ENCODE results near the gene PACS1. TPM values are rescaled to one million over a fixed set of nuclear protein-coding genes. Genes with fewer than 3 reads are reported as not detected.

PACS1 gene
- polyA plus RNA-seq, 3 donors = 8.1 to 36.8 (median 12.4) TPM

GRCh38 chr11:66070604-66071380 lies 720 bp downstream of the PACS1 start:
- DNase-seq = peak in 1 of 3 donors; percentile 2
- intact Hi-C loops (cut with micrococcal nuclease) = loop anchor here in 1 of 2 donors (5.0 kb wide), 2 partner anchors 42 to 62 kb away; no protein-coding TSS in a partner anchor
- H3K9me3 Mint-ChIP-seq = peaks cover 0 to under 1% (median 0%) of the 10 kb centered on the region in 7 donors
- peaks cover 48 to 61% of the 10 kb centered on the region in 2 donors for H3K36me3 Mint-ChIP-seq
- H3K27ac Mint-ChIP-seq = peak overlapping the region; percentile 38 to 87 (median 63)
- H3K4me3 Mint-ChIP-seq = peak overlapping the region; percentile 86 to 91
- peaks cover 24 to 49% of the 10 kb centered on the region in 2 donors for H3K36me3 ChIP-seq (replicated peaks in 1 of 2; ENCODE audit: control insufficient read depth in 1 of 2, insufficient read depth in 2 of 2, low read length in 2 of 2)
- H3K79me2 ChIP-seq (ENCODE audit: insufficient read depth, low read length) = peaks cover 41% of the 10 kb centered on the region
- H2AFZ ChIP-seq (ENCODE audit: insufficient read depth, low read depth, low read length, poor library complexity, severe bottlenecking) = peak overlapping the region; percentile 58
- H3K4me1 ChIP-seq (ENCODE audit: control insufficient read depth in 1 of 2, insufficient read depth in 2 of 2, low read length in 2 of 2) = peaks cover 45 to 55% of the 10 kb centered on the region in 2 donors
- WGBS (ENCODE audit: insufficient coverage) = 0% methylated on average over 51 of the region's 60 CpGs
- H3K9me3 ChIP-seq (replicated peaks in 1 of 2; ENCODE audit: control insufficient read depth in 1 of 2, insufficient read depth in 1 of 2, low read length in 2 of 2) = no peaks in the 10 kb centered on the region
- TF ChIP-seq CTCF (IDR thresholded peaks at IDR 0.05) = no peak
- peaks cover 0 to 5% (median 0%) of the 10 kb centered on the region in 3 donors for H3K27me3 Mint-ChIP-seq (ENCODE audit: low read depth in 3 of 3)
- peaks cover 57% of the 10 kb centered on the region for H3K4me1 Mint-ChIP-seq
- peak overlapping the region; percentile 82 for H3K4me2 ChIP-seq (replicated peaks; ENCODE audit: extremely low read depth, low read length, poor library complexity, severe bottlenecking)
- H3K27me3 ChIP-seq (ENCODE audit: control insufficient read depth in 2 of 2, insufficient read depth in 2 of 2, low read length in 2 of 2) = no peaks in the 10 kb centered on the region
- H3K9ac ChIP-seq (ENCODE audit: insufficient read depth, low read length, poor library complexity, severe bottlenecking) = peak overlapping the region; percentile 74
- peak overlapping the region; percentile 64 to 96 (median 76) for H3K4me3 ChIP-seq (replicated peaks in 1 of 3; ENCODE audit: low read depth in 2 of 3, low read length in 3 of 3)
- H3K27ac ChIP-seq (ENCODE audit: low read depth in 1 of 2, low read length in 2 of 2) = peak overlapping the region in 1 of 2 donors; percentile 65
- H4K20me1 ChIP-seq (ENCODE audit: insufficient read depth, low read length) = peaks cover 18% of the 10 kb centered on the region

DNA sequence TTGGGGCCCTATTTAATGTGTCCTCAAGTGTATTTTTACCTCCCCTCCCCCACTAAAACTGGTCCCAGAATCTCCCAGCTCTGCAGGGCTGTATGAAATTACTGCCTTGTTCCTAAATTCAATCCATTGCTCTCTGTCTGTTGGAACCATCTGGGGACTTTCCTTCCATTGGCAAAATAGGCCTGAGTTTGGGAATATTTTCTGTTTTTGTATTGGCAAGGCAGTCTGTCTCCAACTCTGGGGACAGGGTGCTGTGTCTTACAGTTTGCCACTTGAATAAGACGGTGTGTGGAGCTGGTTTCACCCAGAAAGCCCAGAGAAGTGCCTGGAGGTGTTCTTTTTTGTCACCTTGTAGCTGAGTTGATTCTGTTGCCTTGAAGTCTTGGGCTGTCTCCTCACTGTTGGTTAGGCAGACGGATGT lies 1.3 kb downstream of the PACS1 start:
- Histone ChIP-seq H3K27ac (ENCODE audit: low read depth in 1 of 2, low read length in 2 of 2) (peak overlapping the region in 1 of 2 donors; percentile 65), H3K4me3 (replicated peaks in 1 of 3; ENCODE audit: low read depth in 2 of 3, low read length in 3 of 3) (peak overlapping the region; percentile 64 to 96 (median 76)), H3K27me3 (ENCODE audit: control insufficient read depth in 2 of 2, insufficient read depth in 2 of 2, low read length in 2 of 2) (no peaks in the 10 kb centered on the region), H3K36me3 (replicated peaks in 1 of 2; ENCODE audit: control insufficient read depth in 1 of 2, insufficient read depth in 2 of 2, low read length in 2 of 2) (peaks cover 21 to 49% of the 10 kb centered on the region in 2 donors), H3K79me2 (ENCODE audit: insufficient read depth, low read length) (peaks cover 45% of the 10 kb centered on the region), H3K4me2 (replicated peaks; ENCODE audit: extremely low read depth, low read length, poor library complexity, severe bottlenecking) (peak overlapping the region; percentile 82), H3K9ac (ENCODE audit: insufficient read depth, low read length, poor library complexity, severe bottlenecking) (peak overlapping the region; percentile 74), H2AFZ (ENCODE audit: insufficient read depth, low read depth, low read length, poor library complexity, severe bottlenecking) (peak overlapping the region; percentile 58), H3K9me3 (replicated peaks in 1 of 2; ENCODE audit: control insufficient read depth in 1 of 2, insufficient read depth in 1 of 2, low read length in 2 of 2) (no peaks in the 10 kb centered on the region), H4K20me1 (ENCODE audit: insufficient read depth, low read length) (peaks cover 18% of the 10 kb centered on the region), H3K4me1 (ENCODE audit: control insufficient read depth in 1 of 2, insufficient read depth in 2 of 2, low read length in 2 of 2) (peaks cover 42 to 52% of the 10 kb centered on the region in 2 donors)
- TF ChIP-seq CTCF (IDR thresholded peaks at IDR 0.05) = no peak
- Mint-ChIP-seq H3K4me3 (peak overlapping the region; percentile 86 to 91), H3K27ac (peak overlapping the region in 6 of 7 donors; percentile 38 to 86 (median 56)), H3K36me3 (peaks cover 43 to 61% of the 10 kb centered on the region in 2 donors), H3K4me1 (peaks cover 53% of the 10 kb centered on the region), H3K9me3 (peaks cover 0 to 2% (median 0%) of the 10 kb centered on the region in 7 donors), H3K27me3 (ENCODE audit: low read depth in 3 of 3) (peaks cover 0 to 5% (median 0%) of the 10 kb centered on the region in 3 donors)
- intact Hi-C loops (cut with micrococcal nuclease) = loop anchor here in 1 of 2 donors (5.0 kb wide), 2 partner anchors 41 to 61 kb away; no protein-coding TSS in a partner anchor
- WGBS (ENCODE audit: insufficient coverage) = 0% methylated on average over 1 of the region's 2 CpGs
- DNase-seq = no peak
